GM18517 (cell line): ENCODE data around the gene RPP25L.
"Not testable (repeated sequence)": the region's sequence is repeated elsewhere in the genome, so short reads cannot be mapped to it uniquely, and the experiment has no call there.

ENCODE experiments used
- ATAC-seq: cut with Tn5 transposase; IDR thresholded peaks from one replicate; pipeline ENCODE4 v1.9.1; 2021; ENCODE audit warnings: mild to moderate bottlenecking, moderate library complexity; ENCODE audit not compliant: unreplicated experiment

Gene RPP25L, protein sequence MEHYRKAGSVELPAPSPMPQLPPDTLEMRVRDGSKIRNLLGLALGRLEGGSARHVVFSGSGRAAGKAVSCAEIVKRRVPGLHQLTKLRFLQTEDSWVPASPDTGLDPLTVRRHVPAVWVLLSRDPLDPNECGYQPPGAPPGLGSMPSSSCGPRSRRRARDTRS

GRCh38 chr9:34611811-34612787 is at the start of gene RPP25L:
Gene RPP25L (minus strand): TSS chr9:34612097. CDS start chr9:34611296, 801 bp downstream.
- ATAC-seq, result peak; percentile 69

- ATAC-seq, result no peak
Measured at GRCh38 chr9:34659592-34660253, 47.8 kb upstream of the RPP25L start.

GRCh38 chr9:34658461-34658860 is 46.6 kb upstream of the RPP25L start:
- ATAC-seq, result no peak

DNA sequence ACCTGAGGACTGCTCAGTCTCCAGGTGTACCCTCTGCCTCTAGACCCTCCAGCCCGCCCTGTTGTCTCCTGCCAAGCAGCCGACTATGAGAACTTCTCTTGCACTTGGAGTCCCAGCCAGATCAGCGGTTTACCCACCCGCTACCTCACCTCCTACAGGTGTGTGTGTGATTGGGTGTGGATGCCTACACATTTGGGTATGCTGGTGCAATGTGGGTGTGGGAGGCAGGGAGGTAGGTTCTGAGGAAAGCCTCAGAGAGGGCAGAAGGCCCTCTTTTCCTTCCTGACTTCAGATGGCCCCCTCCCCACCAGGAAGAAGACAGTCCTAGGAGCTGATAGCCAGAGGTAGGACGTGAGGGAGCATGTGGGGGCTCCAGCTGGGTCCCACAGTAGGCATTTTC is 45.1 kb upstream of the RPP25L start:
- ATAC-seq, result no peak

DNA sequence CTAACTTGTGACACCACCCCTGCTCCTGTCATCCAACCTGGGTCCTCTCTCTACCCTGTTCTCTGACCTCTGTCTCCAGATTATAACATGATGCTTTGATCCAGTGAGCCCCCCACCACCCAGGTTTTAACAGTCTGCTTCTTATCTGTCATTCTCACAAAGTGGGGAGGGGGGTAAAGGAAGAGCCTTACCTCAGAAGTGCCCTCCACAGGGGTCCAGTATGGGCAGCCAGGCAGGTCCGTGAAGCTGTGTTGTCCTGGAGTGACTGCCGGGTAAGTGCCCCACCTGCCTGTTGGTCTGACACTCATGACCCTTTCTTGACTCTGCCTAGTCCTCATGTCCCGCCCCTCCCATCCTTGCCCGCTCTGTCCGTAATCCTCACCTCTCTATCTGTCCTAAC is 43.5 kb upstream of the RPP25L start:
- no peak for ATAC-seq

DNA sequence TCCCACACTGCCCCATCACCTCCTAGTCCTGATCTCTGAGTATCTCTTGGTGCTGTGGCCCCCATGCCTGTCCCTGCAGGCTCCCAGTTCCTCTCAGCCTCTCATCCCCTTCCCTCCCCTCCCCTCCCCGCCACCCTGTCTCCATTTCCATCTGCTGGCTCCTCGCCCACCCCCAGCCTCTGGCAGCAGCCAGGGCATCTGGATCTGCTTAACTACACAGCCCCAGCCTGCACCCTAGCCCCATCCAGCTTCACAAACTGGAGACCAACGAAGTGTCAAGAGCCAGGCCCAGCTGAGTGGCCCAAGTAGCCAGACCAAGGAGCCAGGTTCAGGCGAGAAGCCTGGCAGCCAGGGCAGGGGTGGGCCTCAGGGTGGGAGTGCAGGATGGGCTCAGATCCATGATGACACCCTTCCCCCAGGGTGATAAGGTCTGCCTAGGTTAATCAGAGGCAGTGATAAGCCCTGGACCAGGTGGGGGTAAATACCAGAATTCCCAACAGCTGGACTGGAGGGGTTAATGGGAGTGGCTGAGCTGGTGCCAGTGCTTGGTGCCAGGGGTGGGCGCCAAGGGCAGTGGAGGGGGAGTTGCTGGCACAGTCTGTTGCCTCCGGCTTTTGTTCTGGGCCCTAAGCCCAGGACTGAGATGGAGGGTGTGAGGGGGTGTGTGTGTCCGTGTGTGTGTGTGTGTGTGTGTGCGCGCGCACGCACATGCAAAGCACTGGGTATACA is 42.6 kb upstream of the RPP25L start:
- no peak for ATAC-seq

GRCh38 chr9:34653151-34654072 is 41.5 kb upstream of the RPP25L start:
- ATAC-seq, result no peak

GRCh38 chr9:34652602-34653000 is 40.7 kb upstream of the RPP25L start:
- no peak for ATAC-seq

- ATAC-seq, result no peak
Measured at GRCh38 chr9:34651876-34652601, 40.1 kb upstream of the RPP25L start, which contains the start of gene IL11RA. Gene IL11RA (plus strand): TSS chr9:34652185. CDS start chr9:34655218, 3,033 bp downstream.

GRCh38 chr9:34651321-34651720 is 39.4 kb upstream of the RPP25L start:
- ATAC-seq, result no peak

GRCh38 chr9:34650816-34651215 is 38.9 kb upstream of the RPP25L start:
- no peak for ATAC-seq

DNA sequence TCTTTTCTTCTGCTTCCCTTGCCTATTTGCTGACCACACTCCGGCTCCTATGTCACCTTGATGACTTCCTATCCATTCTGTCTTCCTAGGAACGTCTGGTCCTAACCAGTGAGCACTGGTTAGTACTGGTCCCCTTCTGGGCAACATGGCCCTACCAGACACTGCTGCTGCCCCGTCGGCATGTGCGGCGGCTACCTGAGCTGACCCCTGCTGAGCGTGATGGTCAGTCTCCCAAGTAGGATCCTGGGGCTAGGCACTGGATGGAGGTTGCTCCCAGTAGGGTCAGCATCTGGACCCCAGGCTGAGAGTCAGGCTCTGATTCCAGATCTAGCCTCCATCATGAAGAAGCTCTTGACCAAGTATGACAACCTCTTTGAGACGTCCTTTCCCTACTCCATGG is 36.8 kb upstream of the RPP25L start:
- no peak for ATAC-seq

- ATAC-seq, result no peak
Measured at GRCh38 chr9:34647651-34648050, 35.8 kb upstream of the RPP25L start.

- ATAC-seq, result peak; percentile 15
Measured at GRCh38 chr9:34647084-34647403, 35.1 kb upstream of the RPP25L start.

GRCh38 chr9:34646211-34647083 is 34.5 kb upstream of the RPP25L start, which contains the start of gene GALT:
Gene GALT (plus strand): TSS chr9:34646675. CDS start chr9:34646705, 30 bp downstream.
- ATAC-seq, result peak; percentile 78

- ATAC-seq, result no peak
Measured at GRCh38 chr9:34644766-34645314, 32.9 kb upstream of the RPP25L start.

GRCh38 chr9:34642679-34643078 is 30.8 kb upstream of the RPP25L start:
- ATAC-seq, result no peak

DNA sequence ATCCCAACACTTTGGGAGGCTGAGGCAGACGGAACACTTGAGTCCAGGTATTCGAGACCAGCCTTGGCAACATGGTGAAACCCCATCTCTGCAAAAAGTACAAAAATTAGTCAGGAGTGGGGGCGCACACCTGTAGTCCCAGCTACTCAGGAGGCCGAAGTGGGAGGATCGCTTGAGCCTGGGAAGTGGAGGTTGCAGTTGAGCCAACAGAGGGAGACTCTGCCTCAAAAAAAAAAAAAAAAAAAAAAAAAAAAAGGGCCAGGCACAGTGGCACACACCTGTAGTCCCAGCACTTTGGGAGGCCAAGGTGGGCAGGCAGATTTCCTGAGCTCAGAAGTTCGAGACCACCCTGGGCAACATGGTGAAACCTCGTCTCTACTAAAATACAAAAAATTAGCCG is 27.4 kb upstream of the RPP25L start:
- ATAC-seq, result not testable (repeated sequence)
